Activated CD8-positive, alpha-beta memory T cell treated with anti-CD3 and anti-CD28 coated beads, Interleukin-2, amount 50 U/mL, for 1 hour (primary cell): ENCODE results near the gene PLSCR3.

Experiments
- DNase-seq: peaks from one replicate; pipeline ENCODE4 v3.0.0-alpha.2; 2020; ENCODE audit errors: extremely low read depth

Gene PLSCR3

DNA sequence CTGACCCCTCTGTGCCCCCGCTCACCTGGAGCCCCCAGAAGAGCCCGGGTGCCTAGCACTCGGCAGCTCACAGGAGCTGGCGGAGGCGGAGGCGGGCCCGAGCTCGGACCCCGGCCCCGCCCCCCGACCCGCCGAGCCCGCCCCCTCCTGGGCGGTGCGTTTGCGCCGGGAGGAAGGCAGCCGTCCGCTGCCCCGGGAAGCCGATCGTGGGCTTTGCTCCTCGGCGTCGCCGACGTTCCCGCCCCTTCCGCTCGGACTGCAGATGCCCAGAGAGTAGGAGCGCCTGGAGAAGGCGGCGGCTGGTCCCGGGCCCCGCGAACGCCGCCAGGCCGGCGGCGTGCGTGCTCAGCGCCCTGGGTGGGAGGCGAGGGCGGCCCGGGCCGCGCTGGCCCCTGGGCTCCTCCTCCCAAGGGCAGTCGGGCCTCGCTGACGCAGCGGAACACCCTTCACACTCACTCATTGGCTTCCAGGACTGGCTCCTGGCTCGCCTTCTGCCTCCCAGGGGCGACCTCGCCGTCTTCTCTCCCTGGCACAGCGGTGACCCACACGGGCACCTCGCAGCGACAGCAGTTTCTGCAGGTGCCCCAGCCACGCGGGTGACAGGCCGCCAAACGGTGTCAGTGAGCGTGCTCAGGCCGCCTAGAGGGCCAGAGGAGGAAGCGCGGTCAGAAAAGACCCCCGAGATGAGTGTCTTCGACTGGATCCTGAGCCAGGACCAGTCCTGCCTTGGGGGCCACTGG, at the start of gene PLSCR3:
TSS of gene PLSCR3 (minus strand) at position 74 of the 740 bp plus-strand sequence. CDS start 415 bp downstream, outside the sequence.
- DNase-seq = no peak

GRCh38 chr17:7443499-7444485, 49.5 kb upstream of the PLSCR3 start:
- DNase-seq = no peak

DNA sequence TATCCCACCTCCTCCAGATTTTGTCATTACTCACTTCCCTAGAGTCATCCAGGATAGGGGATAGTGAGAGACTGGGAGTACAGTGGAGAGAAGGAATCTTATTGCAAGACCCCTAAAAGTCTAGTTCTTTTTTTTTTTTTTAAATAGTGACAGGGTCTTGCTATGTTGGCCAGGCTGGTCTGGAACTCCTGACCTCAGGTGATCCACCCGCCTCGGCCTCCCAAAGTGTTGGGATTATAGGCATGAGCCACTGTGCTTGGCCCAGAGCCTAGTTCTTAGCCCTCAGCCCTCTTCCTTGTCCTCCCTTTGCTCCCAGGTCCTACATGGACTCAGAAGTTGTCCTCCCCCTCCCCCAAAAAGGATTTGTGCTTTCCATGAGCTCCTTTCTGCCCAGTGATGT, 47.8 kb upstream of the PLSCR3 start:
- DNase-seq = no peak

DNA sequence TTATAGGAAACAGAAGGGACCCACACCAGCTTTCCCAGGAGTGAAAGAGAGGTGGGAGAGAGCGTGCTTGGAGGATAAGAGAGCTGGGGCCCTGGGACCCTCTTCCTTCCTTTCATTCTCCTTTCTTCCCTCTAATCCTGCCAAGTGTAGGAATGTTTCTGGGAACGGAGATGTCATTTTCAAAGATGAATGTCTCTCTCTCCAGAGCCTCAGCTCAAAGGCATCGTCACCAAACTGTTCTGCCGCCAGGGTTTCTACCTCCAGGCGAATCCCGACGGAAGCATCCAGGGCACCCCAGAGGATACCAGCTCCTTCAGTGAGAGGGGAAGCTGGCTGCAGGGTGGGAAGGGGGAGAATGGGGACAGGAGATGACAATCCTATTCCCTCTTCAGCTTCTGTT, 46.9 kb upstream of the PLSCR3 start:
- no peak for DNase-seq

- DNase-seq = no peak
These were observed 46.5 kb upstream of the PLSCR3 start for GRCh38 chr17:7440834-7441195.

- DNase-seq = no peak
These were observed 45.9 kb upstream of the PLSCR3 start for GRCh38 chr17:7440113-7440833.

DNA sequence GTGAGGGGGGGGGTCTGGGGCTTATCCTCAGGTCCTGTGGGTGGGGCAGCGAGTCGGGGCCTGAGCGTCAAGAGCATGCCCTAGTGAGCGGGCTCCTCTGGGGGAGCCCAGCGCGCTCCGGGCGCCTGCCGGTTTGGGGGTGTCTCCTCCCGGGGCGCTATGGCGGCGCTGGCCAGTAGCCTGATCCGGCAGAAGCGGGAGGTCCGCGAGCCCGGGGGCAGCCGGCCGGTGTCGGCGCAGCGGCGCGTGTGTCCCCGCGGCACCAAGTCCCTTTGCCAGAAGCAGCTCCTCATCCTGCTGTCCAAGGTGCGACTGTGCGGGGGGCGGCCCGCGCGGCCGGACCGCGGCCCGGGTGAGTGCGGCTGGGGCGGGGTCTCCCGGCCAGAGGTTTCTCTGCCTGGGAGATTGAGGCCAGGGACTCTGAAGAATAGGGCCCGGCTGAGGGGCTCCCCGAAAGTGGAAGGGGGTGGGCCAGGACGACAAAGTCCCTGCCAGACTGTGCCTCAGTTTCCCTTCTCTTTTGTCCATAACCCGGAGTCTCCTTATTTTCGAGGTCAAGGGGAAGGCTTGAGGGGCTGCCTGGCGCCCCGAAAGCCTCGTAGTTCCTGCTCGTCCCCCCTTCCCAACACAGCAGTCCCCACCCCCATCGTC, 45.3 kb upstream of the PLSCR3 start, which contains the start of gene FGF11:
TSS of gene FGF11 (plus strand) at position 51 of the 651 bp plus-strand sequence. CDS start at position 160, 109 bp downstream.
- no peak for DNase-seq

- DNase-seq = no peak
These were observed 44.5 kb upstream of the PLSCR3 start for GRCh38 chr17:7438656-7439460.

DNA sequence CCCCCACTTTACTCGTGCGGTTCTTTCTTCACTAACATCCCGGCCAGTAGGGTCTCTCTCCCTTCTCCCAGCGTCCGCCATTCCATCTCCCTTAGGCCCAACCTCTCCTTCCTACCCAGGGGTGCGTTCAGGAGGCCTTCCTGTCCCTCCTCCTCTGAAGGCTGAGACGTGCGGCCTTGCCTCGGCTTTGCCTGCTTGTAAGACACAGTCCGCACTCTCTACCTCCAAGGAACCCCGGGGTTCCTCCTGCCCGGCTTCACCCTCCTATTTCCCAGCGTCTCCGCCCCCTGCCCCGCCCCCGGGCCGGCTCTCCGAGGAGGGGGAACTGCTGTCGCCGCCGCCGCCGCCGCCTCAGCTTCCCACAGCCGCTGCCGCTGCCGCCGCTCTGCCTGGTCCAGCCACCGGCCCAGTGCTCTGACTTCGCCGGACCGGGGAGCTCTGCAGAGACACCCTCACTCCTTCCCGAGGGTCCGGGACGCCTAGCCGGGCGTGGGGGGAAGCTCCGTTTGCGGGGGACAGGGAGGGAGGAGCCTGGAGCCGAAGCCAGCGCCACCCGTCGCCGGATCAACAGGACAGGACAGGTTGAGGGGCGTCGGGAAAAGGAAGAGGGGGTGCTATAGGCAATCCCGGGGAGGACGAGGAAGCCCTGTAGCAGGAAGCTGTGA, 43.8 kb upstream of the PLSCR3 start:
- no peak for DNase-seq

GRCh38 chr17:7437369-7437863, 43.1 kb upstream of the PLSCR3 start:
- no peak for DNase-seq

DNA sequence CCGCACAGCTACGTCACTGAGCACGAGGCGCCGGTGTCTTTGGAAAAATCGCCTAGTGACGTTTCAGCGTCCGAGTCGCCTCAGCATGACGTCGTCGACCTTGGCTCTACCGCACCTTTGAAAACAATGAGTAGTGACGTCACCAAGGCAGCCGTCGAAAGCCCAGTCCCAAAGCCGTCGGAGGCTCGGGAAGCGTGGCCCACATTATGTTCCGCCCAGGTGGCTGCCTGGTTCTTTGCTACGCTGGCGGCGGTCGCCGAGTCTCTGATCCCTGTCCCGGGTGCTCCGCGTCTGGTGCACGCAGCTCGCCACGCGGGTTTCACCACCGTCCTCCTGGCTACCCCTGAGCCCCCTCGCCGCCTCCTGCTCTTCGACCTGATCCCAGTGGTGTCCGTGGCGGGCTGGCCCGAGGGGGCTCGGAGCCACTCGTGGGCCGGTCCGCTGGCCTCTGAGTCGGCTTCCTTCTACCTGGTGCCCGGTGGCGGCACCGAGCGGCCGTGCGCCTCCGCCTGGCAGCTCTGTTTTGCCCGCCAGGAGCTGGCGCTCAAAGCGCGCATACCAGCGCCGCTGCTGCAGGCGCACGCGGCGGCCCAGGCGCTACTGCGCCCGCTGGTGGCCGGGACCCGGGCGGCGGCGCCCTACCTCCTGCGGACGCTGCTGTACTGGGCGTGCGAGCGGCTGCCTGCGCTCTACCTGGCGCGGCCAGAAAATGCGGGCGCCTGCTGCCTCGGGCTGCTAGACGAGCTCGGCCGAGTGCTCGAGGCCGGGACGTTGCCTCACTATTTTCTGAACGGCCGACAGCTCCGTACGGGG, 42.4 kb upstream of the PLSCR3 start:
- DNase-seq = peak; percentile 58

DNA sequence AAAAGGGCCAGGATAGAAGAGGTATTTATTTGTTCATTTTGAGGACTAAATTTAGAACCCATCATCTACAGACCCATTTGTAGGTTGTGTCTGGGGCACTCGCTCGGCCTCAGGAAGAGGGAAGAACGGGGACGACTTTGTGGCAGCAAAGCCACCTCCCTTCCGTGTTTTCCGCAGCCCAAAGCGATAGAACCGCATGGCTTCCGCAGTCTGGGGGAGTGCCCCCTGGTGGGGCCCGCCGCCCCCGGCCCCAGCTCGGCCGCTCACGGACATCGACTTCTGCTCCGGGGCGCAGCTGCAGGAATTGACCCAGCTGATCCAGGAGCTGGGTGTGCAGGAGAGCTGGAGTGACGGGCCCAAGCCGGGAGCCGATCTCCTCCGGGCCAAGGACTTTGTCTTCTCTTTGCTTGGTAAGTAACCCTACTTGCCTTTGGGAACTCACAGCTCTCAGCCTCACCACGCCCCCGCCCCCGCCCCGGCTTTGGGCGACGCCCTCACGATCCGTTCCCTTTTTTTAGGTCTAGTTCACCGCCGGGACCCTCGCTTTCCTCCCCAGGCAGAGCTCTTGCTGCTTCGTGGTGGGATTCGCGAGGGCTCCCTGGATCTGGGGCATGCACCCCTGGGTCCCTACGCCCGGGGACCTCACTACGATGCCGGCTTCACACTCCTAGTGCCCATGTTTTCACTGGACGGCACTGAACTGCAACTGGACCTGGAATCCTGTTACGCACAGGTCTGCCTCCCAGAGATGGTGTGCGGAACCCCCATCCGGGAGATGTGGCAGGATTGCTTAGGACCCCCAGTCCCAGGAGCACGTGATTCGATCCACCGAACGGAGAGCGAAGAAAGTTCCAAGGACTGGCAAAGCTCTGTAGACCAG, 41.6 kb upstream of the PLSCR3 start:
- DNase-seq = no peak

GRCh38 chr17:7432296-7432695, 38.0 kb upstream of the PLSCR3 start:
- DNase-seq = no peak

- DNase-seq = no peak
These were observed 36.9 kb upstream of the PLSCR3 start for GRCh38 chr17:7431231-7431630.

DNA sequence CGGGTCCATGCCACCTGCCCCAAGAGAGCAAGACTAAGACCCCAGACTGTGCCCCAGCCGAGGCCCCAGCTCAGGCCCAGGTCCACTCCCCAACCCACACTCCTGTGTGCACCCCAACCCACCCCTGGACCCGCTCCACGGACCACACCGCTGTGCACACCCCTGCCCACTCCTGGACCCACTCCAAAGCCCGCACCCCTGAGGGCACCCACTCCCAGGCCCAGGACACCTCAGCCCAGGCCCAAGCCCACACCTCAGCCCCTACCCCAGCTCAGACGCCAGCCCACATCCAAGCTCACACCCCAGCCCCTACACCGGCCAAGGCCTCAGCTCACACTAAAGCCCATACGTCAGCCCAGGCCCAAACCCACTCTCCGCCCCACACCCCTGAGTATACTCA, 35.4 kb upstream of the PLSCR3 start:
- DNase-seq = no peak

DNA sequence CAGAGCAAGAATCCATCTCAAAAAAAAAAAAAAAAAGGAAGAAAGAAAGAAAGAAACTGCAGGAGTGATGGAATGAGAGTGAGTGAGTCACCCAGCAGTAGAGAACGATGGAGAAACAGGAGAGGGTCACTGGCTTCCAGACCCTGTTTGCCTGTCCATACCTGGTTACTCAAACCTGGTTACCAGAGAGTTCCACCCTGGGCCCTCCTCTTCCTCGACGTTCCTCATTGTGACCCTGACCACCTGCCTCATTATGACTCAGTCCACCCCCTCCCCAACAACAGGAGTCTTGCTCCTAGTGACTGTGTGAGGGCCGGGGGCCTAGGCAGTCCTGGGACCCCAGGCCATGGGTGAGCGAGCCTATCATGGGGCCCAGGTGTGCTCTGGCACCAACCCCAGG, 34.2 kb upstream of the PLSCR3 start, which contains the start of gene SPEM3:
TSS of gene SPEM3 (plus strand) at position 301 of the 400 bp plus-strand sequence. CDS start at position 347, 46 bp downstream.
- DNase-seq = no peak

GRCh38 chr17:7427549-7427948, 33.2 kb upstream of the PLSCR3 start:
- no peak for DNase-seq
